Measurements from ENCODE around the gene ZNF597.

- TF ChIP-seq, protein P1, sequence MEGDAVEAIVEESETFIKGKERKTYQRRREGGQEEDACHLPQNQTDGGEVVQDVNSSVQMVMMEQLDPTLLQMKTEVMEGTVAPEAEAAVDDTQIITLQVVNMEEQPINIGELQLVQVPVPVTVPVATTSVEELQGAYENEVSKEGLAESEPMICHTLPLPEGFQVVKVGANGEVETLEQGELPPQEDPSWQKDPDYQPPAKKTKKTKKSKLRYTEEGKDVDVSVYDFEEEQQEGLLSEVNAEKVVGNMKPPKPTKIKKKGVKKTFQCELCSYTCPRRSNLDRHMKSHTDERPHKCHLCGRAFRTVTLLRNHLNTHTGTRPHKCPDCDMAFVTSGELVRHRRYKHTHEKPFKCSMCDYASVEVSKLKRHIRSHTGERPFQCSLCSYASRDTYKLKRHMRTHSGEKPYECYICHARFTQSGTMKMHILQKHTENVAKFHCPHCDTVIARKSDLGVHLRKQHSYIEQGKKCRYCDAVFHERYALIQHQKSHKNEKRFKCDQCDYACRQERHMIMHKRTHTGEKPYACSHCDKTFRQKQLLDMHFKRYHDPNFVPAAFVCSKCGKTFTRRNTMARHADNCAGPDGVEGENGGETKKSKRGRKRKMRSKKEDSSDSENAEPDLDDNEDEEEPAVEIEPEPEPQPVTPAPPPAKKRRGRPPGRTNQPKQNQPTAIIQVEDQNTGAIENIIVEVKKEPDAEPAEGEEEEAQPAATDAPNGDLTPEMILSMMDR (IDR thresholded peaks at IDR 0.05) = no peak
- TF ChIP-seq POLR2A (IDR thresholded peaks at IDR 0.05) = no peak
These were observed 3.7 kb downstream of the ZNF597 start for GRCh38 chr16:3439637-3440036.

All from lower leg skin (tissue), 3 donors.